Ammon's horn (tissue), 1 donor: ENCODE results near the gene RTN4R.
"Not testable (repeated sequence)": the region's sequence is repeated elsewhere in the genome, so short reads cannot be mapped to it uniquely, and the experiment has no call there.

ENCODE experiments used
- DNase-seq: peaks from one replicate; pipeline ENCODE4 v3.0.0-alpha.2; 2016; ENCODE audit warnings: low spot score

Gene RTN4R

GRCh38 chr22:20268279-20269012, at the start of gene RTN4R:
Gene RTN4R, minus strand, starts transcription at chr22:20268318. Its CDS starts 226 bp downstream, at chr22:20268092.
- peak; percentile 43 for DNase-seq

- DNase-seq: not testable (repeated sequence)
Observed at GRCh38 chr22:20317402-20318042, 49.4 kb upstream of the RTN4R start.

GRCh38 chr22:20316844-20317401, 48.8 kb upstream of the RTN4R start:
- no peak for DNase-seq

GRCh38 chr22:20316217-20316843, 48.2 kb upstream of the RTN4R start:
- no peak for DNase-seq

GRCh38 chr22:20315337-20316216, 47.5 kb upstream of the RTN4R start:
- DNase-seq: no peak

GRCh38 chr22:20314741-20315336, 46.7 kb upstream of the RTN4R start:
- not testable (repeated sequence) for DNase-seq

- DNase-seq: not testable (repeated sequence)
Observed at GRCh38 chr22:20314206-20314605, 46.1 kb upstream of the RTN4R start.

- DNase-seq: not testable (repeated sequence)
Observed at GRCh38 chr22:20313306-20314077, 45.4 kb upstream of the RTN4R start.

GRCh38 chr22:20312396-20313191, 44.5 kb upstream of the RTN4R start:
- DNase-seq: no peak

- not testable (repeated sequence) for DNase-seq
Observed at GRCh38 chr22:20311249-20312062, 43.3 kb upstream of the RTN4R start.

GRCh38 chr22:20310773-20311172, 42.7 kb upstream of the RTN4R start:
- not testable (repeated sequence) for DNase-seq

GRCh38 chr22:20310180-20310579, 42.1 kb upstream of the RTN4R start:
- DNase-seq: not testable (repeated sequence)

- DNase-seq: not testable (repeated sequence)
Observed at GRCh38 chr22:20308806-20309650, 40.9 kb upstream of the RTN4R start.

GRCh38 chr22:20307448-20308447, 39.6 kb upstream of the RTN4R start:
- not testable (repeated sequence) for DNase-seq

- not testable (repeated sequence) for DNase-seq
Observed at GRCh38 chr22:20306646-20307447, 38.7 kb upstream of the RTN4R start.
